Peyer's patch (tissue), 4 donors: ENCODE results near the gene AOPEP. TPM values are rescaled to one million over a fixed set of nuclear protein-coding genes. Genes with fewer than 3 reads are reported as not detected.

Source experiments
- DNase-seq, 3 donors: peaks; one replicate each; pipeline ENCODE4 v3.0.0-alpha.2; 2017 to 2019
- H3K27ac ChIP-seq, 4 donors: fragments of 200-600 bp; sonication (generic); one replicate each; pipeline ENCODE4 v1.5.1; 2016 to 2019
- H3K27me3 ChIP-seq, 2 donors: fragments of 200-600 bp; sonication (generic); one replicate each; pipeline ENCODE4 v1.5.1; 2019
- H3K36me3 ChIP-seq, 3 donors: fragments of 200-600 bp; sonication (generic); one replicate each; pipeline ENCODE4 v1.5.1; 2016 to 2019
- H3K4me1 ChIP-seq, 4 donors: fragments of 200-600 bp; sonication (generic); one replicate each; pipeline ENCODE4 v1.5.1; 2016 to 2019
- H3K4me3 ChIP-seq, 4 donors: fragments of 200-600 bp; sonication (generic); 1 replicate in 3 of 4; 2 replicates in 1 of 4; pipeline ENCODE4 v1.5.1; 2016 to 2019; ENCODE audit warnings: mild to moderate bottlenecking in 1 of 4
- H3K9me3 ChIP-seq, 4 donors: fragments of 200-600 bp; sonication (generic); one replicate each; pipeline ENCODE4 v1.5.1; 2016 to 2019; ENCODE audit warnings: mild to moderate bottlenecking in 1 of 4
- POLR2A ChIP-seq, 2 donors: fragments of 450-650 bp; IDR thresholded peaks; one replicate each; pipeline ENCODE4 v1.5.1; 2017; ENCODE audit warnings: antibody characterized with exemption in 2 of 2, mild to moderate bottlenecking in 2 of 2, moderate library complexity in 2 of 2
- total RNA-seq, 4 donors: library from RNA; depleted of rRNA; stranded (reverse); fragments of >200 nt; gene quantifications; one replicate each; pipeline ENCODE4 v1.1.0, GENCODE V29; 2016
- TF ChIP-seq, protein P1 (sequence below), 6 experiments: fragments of 450-650 bp in 4 of 6; fragments of 200-600 bp in 2 of 6; sonication (generic) in 1 of 6; IDR thresholded peaks; one replicate each; pipeline ENCODE4 v1.5.1; 2017 to 2019; ENCODE audit warnings: antibody characterized with exemption in 6 of 6, mild to moderate bottlenecking in 3 of 6, moderate library complexity in 1 of 6

AOPEP gene
- total RNA-seq, 4 donors from 2014 or later = 83.5 to 272 (median 117) TPM

DNA sequence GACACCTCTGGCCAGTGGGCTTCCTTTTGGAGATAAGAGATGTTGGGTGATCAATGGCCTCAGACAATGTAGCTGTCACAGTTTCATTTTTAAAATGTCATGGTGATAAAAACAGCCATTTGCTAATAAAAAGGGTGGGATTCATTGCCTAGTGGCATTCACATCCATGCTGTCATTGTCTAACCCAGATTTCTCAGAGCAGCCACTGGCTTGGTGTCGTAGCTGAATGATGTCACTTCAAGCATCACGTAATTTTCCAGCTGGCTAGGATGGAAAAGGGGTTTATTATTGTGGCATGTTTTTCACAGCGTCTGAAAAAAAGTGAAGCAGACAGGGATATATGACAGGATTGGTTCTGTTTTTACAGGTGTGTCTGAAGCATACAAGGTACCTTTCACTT is 184.7 kb downstream of the AOPEP start:
- no peak for TF ChIP-seq POLR2A (IDR thresholded peaks at IDR 0.05)
- TF ChIP-seq, protein P1, sequence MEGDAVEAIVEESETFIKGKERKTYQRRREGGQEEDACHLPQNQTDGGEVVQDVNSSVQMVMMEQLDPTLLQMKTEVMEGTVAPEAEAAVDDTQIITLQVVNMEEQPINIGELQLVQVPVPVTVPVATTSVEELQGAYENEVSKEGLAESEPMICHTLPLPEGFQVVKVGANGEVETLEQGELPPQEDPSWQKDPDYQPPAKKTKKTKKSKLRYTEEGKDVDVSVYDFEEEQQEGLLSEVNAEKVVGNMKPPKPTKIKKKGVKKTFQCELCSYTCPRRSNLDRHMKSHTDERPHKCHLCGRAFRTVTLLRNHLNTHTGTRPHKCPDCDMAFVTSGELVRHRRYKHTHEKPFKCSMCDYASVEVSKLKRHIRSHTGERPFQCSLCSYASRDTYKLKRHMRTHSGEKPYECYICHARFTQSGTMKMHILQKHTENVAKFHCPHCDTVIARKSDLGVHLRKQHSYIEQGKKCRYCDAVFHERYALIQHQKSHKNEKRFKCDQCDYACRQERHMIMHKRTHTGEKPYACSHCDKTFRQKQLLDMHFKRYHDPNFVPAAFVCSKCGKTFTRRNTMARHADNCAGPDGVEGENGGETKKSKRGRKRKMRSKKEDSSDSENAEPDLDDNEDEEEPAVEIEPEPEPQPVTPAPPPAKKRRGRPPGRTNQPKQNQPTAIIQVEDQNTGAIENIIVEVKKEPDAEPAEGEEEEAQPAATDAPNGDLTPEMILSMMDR (IDR thresholded peaks at IDR 0.05) = no peak
- no peak for DNase-seq
- H3K27ac ChIP-seq = no peak overlapping the region

DNA sequence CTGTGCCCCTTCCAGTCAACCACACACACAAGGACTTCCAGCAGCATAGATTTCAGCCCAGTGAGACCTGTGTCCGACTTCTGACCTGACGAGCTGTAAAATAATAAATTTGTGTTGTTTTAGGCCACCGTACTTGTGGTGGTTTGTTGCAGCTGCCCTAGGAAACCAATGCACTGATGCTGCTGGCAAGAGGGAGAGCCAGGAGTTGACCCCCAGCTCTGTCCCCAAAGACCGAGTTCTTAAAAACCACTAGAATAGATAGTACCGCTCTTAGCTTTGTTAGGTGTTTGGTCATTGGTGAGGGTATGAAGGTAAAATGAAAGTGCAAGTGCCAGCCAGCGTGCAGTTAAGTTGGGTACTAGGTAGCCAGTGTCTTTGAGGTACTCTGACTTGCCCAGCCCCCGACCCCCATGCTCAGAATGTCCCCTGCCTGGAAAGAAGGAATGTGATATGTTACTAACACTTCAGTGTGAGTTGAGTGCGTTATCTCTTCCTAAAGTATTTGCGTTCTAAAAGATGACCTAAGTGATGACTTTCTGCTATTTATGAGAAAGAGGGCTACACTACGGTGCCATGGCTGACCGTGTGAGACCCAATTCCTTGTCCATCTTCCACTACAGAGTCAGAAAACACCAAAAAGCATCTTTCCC is 185.6 kb downstream of the AOPEP start:
- DNase-seq = no peak
- Histone ChIP-seq H3K27ac (no peak overlapping the region), H3K9me3 (no peaks in the 10 kb centered on the region), H3K4me1 (peaks cover 0 to 16% (median 0%) of the 10 kb centered on the region in 4 donors), H3K4me3 (no peak overlapping the region), H3K27me3 (no peaks in the 10 kb centered on the region), H3K36me3 (no peaks in the 10 kb centered on the region)
- TF ChIP-seq, protein P1 (IDR thresholded peaks at IDR 0.05) = no peak
- TF ChIP-seq POLR2A (IDR thresholded peaks at IDR 0.05) = no peak

More for the DNA sequence above, 184.7 kb downstream of the AOPEP start:
- Histone ChIP-seq H3K4me3 (no peak overlapping the region), H3K4me1 (peaks cover 0 to 16% (median 0%) of the 10 kb centered on the region in 4 donors), H3K9me3 (no peaks in the 10 kb centered on the region), H3K27me3 (no peaks in the 10 kb centered on the region), H3K36me3 (no peaks in the 10 kb centered on the region)

DNA sequence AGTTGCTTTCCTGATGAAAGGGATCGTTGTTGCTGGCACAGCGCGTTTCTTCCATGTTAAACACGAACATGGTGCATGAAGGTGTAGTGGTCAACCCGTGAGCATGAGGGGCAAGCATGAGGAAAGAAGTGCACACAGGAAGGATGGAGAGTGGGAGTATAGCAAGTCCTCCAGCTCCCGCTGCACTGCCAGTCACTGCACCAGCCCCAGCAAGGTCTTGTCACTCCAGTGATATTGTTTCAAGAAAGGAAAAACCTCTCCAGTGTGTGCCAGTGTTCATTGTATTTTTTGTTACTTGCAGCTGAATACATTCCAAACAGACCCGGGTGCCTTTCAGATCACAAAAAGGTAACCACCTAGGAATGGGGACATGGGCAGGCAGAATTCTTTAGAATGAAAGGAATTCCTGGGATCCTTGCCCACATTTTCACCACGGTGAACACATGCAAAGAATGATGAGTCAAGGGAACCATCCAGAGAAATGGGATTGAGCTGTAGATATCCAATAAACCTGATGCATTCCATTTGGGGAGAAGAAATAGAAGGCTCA is 186.3 kb downstream of the AOPEP start:
- TF ChIP-seq, protein P1 (IDR thresholded peaks at IDR 0.05) = no peak
- TF ChIP-seq POLR2A (IDR thresholded peaks at IDR 0.05) = no peak
- H3K4me1 ChIP-seq = peaks cover 0 to 11% (median 0%) of the 10 kb centered on the region in 4 donors
- no peaks in the 10 kb centered on the region for H3K9me3 ChIP-seq
- no peak overlapping the region for H3K4me3 ChIP-seq
- no peak overlapping the region for H3K27ac ChIP-seq
- H3K27me3 ChIP-seq = no peaks in the 10 kb centered on the region
- no peaks in the 10 kb centered on the region for H3K36me3 ChIP-seq
- DNase-seq = no peak

DNA sequence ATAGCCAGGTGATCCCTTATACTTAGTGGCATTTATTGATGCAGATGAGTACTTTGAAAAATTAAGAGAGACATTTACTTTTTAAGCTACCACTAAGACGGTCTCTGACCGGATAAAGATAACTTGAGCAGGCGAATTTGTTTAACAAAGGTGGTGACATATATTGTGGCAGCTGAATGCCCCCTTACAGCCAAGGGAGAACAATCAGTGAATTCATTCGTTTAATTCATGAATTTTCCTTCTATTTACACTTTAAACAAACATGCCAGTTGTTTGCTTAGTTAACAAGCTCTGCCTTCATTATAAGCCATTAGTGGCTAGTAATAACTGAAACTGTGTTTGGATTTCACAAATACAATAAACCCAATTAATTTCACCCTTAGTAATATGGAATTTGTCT is 187.1 kb downstream of the AOPEP start:
- TF ChIP-seq POLR2A (IDR thresholded peaks at IDR 0.05) = no peak
- TF ChIP-seq, protein P1 (IDR thresholded peaks at IDR 0.05) = no peak
- H3K4me3 ChIP-seq = no peak overlapping the region
- no peaks in the 10 kb centered on the region for H3K9me3 ChIP-seq
- peaks cover 0 to 11% (median 0%) of the 10 kb centered on the region in 4 donors for H3K4me1 ChIP-seq
- H3K36me3 ChIP-seq = no peaks in the 10 kb centered on the region
- no peak for DNase-seq
- no peaks in the 10 kb centered on the region for H3K27me3 ChIP-seq
- no peak overlapping the region for H3K27ac ChIP-seq

DNA sequence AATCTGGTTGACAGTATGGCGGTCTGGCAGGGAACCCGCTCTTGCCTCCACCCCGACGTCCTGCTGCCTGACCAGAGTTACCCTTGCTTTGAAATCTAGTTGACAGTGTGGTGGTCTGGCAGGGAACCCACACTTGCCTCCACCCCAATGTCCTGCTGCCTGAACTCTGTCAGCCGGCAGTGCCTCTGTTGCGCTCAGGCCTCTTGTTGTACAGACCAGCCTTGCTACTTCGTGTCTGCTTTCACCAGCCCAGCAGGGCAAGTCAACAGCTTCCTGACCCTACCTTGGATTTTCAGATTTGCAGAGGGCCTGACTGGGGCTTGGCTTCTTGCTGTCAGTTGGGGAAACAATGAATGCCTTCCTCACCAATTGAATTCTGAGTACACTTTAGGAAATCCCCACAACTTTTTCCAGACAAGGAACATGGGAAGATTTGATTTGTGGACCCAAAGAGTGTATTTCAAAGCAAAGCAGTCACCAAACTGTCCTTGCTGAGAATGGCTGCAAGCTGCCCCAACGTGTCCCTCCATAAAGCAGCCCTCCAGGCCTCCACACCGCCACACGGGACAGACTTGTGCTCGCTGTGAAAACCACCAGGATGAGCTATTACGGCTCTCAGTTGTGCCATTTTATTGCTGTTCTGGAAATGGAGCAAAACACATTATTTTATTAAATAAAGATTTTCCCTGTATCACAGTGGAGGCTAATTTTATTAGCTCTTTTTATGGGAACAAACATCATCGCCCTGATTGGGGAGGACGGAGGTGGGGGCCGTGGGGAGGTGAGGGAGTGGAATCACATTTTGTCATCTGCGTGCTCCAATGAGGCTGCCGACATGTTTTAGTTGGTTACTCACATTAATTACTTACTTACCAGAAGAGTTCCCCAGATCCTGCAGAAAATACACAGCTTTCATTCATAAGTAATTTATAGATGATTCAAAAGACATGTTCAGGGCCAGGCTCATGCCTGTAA is 189.3 kb downstream of the AOPEP start:
- no peak overlapping the region for H3K4me3 ChIP-seq
- no peak overlapping the region for H3K27ac ChIP-seq
- no peaks in the 10 kb centered on the region for H3K27me3 ChIP-seq
- TF ChIP-seq POLR2A (IDR thresholded peaks at IDR 0.05) = no peak
- TF ChIP-seq, protein P1 (IDR thresholded peaks at IDR 0.05) = no peak
- no peaks in the 10 kb centered on the region for H3K9me3 ChIP-seq
- no peak for DNase-seq
- peaks cover 0 to 11% (median 0%) of the 10 kb centered on the region in 4 donors for H3K4me1 ChIP-seq
- no peaks in the 10 kb centered on the region for H3K36me3 ChIP-seq
